ENCODE results near the gene RAD1.

DNA sequence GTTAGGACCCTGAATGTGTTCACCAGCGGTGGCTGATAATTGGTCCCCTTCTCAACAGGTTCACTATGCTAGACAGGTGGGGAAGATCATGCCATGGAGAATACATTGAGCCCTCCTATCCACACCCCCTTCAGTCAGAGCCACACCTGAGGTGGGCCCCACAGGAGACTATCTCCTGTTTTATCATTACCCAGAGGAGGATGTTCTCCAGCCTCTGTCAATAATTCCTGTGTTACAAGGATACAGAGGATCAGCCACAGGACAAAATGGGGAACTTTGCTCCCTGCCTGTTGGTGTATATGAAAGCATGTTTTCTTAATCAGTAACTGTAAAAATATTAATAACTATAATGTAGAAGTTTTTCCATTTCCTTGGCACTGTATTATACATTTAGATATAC, 25.9 kb downstream of the RAD1 start:
- TF ChIP-seq POLR2A (IDR thresholded peaks at IDR 0.05) (no peak), EP300 (IDR thresholded peaks at IDR 0.05) (no peak)
- TF ChIP-seq, protein P1, sequence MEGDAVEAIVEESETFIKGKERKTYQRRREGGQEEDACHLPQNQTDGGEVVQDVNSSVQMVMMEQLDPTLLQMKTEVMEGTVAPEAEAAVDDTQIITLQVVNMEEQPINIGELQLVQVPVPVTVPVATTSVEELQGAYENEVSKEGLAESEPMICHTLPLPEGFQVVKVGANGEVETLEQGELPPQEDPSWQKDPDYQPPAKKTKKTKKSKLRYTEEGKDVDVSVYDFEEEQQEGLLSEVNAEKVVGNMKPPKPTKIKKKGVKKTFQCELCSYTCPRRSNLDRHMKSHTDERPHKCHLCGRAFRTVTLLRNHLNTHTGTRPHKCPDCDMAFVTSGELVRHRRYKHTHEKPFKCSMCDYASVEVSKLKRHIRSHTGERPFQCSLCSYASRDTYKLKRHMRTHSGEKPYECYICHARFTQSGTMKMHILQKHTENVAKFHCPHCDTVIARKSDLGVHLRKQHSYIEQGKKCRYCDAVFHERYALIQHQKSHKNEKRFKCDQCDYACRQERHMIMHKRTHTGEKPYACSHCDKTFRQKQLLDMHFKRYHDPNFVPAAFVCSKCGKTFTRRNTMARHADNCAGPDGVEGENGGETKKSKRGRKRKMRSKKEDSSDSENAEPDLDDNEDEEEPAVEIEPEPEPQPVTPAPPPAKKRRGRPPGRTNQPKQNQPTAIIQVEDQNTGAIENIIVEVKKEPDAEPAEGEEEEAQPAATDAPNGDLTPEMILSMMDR (IDR thresholded peaks at IDR 0.05), result no peak
